Fibroblast of peridontal ligament (primary cell): Measurements from ENCODE around the gene FBLN2.

Experiments
- DNase-seq: peaks from one replicate; pipeline ENCODE4 v3.0.0-alpha.2; 2010; ENCODE audit errors: extremely low read depth

The FBLN2 gene

GRCh38 chr3:13581485-13582365, 32.8 kb downstream of the FBLN2 start:
- no peak for DNase-seq

GRCh38 chr3:13582366-13583250, 33.7 kb downstream of the FBLN2 start:
- peak; percentile 3 for DNase-seq

DNA sequence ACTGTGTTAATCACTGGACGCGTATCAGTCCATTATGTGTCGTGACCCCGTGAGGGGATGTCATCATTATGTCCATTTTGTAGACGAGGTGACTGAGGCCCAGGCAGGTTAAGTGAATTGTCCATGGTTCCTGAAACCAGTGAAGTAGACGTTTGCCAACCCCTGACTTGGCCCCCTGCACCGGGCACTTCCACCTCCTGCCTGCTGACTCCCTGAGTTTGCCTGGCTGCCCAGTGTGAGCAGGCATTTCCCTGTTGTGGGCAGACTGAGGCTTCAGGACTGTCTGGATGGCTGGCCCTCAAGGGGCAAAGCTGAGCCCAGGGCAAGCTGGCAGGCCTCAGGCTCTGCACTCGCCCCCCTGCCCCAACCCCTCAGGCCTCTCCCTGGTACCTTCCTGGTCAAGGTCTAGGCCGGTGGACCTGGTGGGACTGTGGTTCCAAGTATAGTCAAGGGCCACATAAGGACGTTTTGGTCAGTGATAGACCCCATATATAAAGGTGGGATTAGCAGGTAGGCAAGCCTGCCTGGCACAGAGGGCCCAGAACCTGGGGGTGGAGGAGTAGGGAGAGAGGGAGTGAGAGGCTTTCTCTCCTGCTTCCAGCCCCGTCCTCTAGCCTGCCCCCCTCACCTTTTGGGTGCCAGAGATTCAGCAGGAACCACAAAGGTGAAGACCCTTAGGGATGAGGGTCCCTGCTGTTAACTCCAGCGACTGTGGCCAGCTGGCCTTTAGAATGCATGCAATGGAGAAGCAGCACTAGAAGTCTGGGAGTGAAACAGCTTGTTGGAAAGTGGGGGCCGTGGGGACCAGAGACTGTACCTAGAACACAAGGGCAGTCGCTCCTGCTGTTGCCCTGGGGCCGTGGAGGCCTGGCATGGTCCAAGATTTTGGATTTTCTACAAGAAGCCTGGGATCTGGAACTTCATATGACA, 34.6 kb downstream of the FBLN2 start:
- DNase-seq: no peak

- DNase-seq: no peak
These were observed 35.5 kb downstream of the FBLN2 start for GRCh38 chr3:13584427-13584891.

GRCh38 chr3:13584901-13585300, 36.0 kb downstream of the FBLN2 start:
- DNase-seq: no peak

- no peak for DNase-seq
These were observed 38.5 kb downstream of the FBLN2 start for GRCh38 chr3:13587442-13587841.

- DNase-seq: no peak
These were observed 39.3 kb downstream of the FBLN2 start for GRCh38 chr3:13588221-13588701.

- DNase-seq: no peak
These were observed 40.1 kb downstream of the FBLN2 start for GRCh38 chr3:13588993-13589392.

DNA sequence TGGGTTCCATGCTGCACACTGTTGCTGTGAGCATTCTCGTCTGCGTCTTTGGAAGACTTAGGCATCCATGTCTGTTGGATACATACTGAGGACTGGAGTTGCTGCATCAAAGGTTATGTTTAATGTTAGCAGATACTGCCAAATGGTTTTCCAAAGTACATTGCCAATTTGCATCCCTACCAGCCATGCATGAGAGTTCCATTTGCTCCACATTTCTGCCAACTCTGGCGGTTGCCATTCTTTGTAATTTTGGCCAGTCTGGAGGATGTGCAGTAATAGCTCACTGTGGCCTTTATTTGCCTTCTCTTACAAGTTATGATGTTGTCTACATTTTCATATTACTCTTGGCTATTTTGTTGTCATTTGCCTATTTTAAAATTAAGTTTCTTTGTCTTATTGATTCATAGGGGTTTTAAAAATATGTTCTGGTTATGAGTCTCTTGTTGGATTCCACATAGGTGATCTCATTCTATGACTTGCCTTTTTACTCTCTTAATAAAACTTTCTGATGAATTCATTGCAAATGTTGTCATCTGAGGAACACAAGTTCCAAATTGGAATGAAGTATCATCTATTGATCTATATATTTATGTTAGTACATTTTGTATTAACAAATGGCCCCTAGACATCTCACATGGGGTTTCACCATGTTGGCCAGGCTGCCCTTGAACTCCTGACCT, 42.1 kb downstream of the FBLN2 start:
- no peak for DNase-seq

DNA sequence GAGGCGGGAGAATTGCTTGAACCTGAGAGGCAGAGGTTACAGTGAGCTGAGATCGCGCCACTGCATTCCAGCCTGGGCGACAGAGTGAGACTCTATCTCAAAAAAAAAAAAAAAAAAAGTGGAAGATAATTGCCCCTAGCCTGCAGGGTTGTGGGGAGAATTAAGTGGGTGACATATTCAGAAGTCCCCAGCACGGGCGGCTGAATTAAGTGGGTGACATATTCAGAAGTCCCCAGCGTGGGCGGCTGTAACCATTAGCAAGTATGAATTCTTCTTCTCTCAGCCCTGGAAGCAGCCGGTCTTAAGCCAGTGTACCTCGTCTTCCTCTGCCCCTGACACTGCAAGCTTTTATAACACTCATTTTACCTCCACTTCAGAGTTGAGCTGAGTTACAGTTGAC, 44.7 kb downstream of the FBLN2 start:
- DNase-seq: no peak

GRCh38 chr3:13594146-13594545, 45.2 kb downstream of the FBLN2 start:
- DNase-seq: no peak

DNA sequence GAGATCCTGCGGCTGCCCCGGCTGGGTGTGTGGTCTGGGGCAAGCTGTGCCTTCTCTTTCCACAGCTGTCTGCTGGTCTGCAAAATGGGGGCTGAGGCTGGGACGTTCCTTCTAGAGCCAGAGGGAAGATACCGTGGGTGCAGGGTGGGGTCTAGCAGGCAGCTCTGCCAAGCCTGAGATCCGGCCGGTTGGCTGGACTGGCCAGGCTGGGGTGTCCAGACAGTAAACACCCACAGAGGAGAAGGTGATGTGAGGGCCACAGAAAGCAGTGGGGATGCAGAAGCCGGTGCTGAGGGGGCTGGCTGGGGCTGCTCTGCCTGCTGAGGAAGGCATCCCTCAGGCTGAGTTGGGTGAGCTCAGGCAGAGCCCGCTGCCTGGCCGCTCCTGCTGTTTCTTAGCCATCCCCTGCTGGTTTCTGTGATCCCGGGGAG, 46.1 kb downstream of the FBLN2 start:
- no peak for DNase-seq

DNA sequence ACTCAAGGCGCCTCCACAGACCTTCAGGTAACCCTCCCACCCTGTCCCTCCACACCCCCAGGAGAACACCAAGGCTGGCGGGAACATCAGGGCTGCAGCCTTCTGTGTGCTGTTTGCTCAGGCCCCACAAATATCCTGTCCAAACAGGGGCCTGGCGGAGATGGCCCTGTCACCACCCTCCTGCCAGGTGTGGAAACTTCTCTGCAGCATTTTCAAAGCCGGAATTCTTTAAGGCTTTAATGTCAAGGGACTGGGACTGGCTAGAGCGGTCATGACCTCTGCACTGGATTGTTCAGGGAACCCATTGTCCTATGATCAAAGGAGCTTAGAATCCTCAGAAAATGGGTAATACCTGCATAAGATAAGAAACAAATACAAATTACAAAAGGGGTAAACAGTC, 46.6 kb downstream of the FBLN2 start:
- DNase-seq: no peak

DNA sequence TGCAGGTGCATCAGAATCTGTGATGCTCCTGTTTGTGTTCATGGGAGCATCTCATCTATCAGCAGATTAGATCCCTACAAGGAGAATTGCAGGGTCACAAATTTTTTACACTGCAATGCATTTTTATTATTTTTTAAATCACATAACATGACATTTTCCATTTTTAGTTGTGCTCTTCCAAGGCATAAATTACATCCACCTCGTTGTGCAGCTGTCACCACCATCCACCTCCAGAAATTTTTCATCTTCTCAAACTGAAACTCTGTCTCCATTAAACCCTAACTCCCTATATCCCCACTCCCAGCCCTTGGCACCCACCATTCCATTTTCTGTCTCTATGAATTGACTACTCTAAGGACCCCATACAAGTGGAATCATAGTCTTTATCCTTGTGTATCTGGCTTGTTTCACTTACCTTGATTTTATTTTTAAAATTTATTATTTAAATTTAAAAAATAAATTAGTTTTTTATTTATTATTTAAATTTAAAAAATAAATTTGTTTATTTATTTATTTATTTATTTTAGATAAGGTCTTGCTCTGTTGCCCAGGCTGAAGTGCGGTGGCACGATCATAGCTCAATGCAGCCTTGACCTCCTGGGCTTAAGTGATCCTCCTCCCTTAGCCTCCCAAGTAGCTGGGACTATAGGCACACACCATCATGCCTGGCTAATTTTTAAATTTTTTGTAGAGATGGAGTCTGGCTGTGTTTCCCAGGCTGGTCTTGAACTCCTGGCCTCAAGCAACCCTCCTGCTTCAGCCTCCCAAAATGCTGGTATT, 47.7 kb downstream of the FBLN2 start:
- no peak for DNase-seq

DNA sequence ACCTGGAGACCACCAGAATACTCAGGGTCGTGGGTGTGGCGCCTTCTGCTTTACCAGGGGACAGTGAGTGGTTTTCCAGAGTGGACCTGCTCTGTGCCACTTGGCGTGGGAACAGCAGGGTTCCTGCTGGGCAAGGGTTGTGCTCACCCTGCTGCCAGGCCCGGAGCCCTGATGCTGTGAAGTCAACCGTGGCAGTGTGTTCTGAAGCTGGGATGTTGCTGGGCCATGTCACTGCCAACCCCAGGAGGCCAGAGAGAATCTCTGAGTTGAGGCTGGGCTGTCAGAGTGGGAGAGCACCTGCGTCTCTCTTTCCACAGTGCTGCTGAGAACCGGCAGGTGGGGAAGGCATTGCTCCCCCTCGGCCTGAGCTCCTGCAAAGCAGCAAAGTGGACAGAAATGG, 48.7 kb downstream of the FBLN2 start:
- DNase-seq: no peak

DNA sequence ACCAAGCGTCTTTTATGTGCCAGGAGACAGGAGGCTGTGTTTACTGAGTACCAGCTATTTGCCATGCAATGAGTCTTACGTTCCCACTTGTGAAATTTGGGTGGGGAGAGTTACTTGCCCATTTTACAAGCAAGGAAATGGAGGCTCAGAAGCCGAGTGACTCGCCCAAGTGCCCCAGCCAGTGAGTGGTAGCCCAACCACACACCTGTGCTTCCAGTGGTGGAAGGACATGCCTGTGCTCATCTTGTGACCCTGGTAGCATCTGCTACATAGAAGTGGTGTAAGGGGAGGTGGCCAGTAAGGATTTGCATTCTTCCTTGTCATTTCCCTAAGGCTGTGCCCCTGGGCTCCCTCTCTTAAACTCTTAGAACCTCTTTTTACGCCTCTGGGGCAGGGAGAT, 49.3 kb downstream of the FBLN2 start:
- no peak for DNase-seq

GRCh38 chr3:13598926-13599886, 50.3 kb downstream of the FBLN2 start:
- DNase-seq: peak; percentile 6

DNA sequence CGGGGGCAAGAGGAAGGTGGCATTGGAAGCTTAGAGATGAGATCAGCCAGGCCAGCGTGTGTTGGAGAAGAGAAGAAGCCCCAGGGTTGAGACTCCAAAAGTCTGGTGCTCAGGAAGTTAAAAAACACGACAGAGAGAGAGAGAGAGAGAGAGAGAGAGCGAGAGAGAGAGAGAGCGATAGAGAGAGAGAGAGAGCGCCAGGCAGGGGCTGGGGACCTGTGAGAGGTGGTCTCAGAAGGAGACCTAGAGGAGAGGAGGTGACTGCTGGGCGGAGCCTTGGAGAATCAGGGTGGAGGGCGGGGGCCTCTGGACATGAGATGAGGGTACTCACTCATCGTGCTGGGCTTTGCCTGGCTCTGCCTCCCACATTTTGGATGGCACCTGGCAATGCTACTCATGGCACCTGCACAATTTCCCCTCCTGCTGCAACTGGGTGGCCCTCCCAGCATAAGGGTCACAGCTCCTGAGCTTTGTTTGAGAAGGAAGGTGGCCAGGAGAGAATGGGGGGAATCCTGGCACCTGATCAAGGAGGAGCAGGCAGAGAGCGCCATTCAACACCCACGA, 51.0 kb downstream of the FBLN2 start:
- DNase-seq: no peak
